ENCODE measurements around the gene HAGHL. TPM values are rescaled to one million over a fixed set of nuclear protein-coding genes. Genes with fewer than 3 reads are reported as not detected.

HAGHL gene
- total and polyA plus RNA-seq, 2 experiments from 2014 or later = 21.6 to 35.3 TPM

DNA sequence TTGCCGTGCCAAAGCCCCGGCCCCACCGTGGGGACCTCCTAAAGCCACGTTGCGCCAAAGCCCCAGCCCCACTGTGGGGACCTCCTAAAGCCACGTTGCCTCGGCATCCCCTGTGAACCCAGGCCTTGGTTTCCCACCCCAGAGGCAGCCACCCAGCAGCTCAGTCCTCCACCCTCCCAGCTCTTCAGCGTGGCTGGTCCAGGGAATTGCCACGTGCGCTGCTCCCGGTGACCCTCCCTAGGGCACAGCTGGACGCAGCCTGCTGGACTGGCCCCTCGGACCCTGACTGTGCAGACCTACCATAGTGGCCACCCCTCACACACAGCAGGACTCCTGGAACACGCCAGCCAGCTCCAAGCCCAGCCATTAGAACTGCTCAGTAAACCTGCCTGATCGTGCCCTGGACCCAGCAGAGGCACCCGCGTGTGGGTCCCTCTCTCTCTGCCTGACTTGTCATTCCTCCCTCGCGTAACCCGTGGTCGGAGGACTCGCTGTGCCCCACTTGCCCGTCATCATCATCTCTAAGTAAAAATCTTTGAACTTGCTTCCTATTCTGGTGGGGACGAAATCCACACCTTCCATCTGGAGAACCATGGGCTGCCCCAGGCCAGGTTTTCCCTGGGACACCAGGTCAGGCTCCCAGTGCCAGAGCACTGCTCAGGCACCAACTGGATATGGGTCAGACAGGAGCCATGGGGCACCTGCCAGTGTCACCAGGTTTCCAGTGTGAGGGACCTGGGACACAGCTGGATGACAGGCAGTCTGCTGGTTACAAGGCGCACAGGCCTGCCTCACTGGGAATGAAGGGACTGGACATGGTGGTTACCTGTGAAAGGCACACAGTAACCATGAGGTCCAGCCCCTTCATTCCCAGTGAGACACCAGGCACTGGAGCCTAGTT, 8.3 kb downstream of the HAGHL start:
- no peaks in the 10 kb centered on the region; the same call in 1 of the 2 replicates for H3K4me1 ChIP-seq (ENCODE audit: insufficient read depth)
- DNase-seq (ENCODE audit: low spot score) (no peak), ATAC-seq (no peak)
- H3K4me2 ChIP-seq = no peak overlapping the region
- H3K36me3 ChIP-seq (ENCODE audit: insufficient read depth) = no peaks in the 10 kb centered on the region; the same call in 1 of the 2 replicates
- TF ChIP-seq EZH2 (IDR thresholded peaks at IDR 0.05; ENCODE audit: low read depth, unreplicated experiment) (no peak), STAT1 (IDR thresholded peaks at IDR 0.05; ENCODE audit: unreplicated experiment) (no peak), ETS1 (IDR thresholded peaks at IDR 0.05) (no peak), JUNB (IDR thresholded peaks at IDR 0.05; ENCODE audit: unreplicated experiment) (no peak), POLR2AphosphoS5 (IDR thresholded peaks at IDR 0.05; ENCODE audit: low read depth) (no peak), EZH2phosphoT487 (IDR thresholded peaks at IDR 0.05; ENCODE audit: unreplicated experiment) (no peak), ZNF462 (CRISPR knock-in tag; IDR thresholded peaks at IDR 0.05) (no peak), CTCF (conservative IDR thresholded peaks at IDR 0.05; ENCODE audit: low read depth in 2 of 2) (no peak), CREB1 (CRISPR knock-in tag; IDR thresholded peaks at IDR 0.05; ENCODE audit: low read depth) (no peak), NANOG (IDR thresholded peaks at IDR 0.05; ENCODE audit: borderline replicate concordance) (no peak), ZNF114 (CRISPR knock-in tag; IDR thresholded peaks at IDR 0.05) (no peak), ZNF331 (CRISPR knock-in tag; IDR thresholded peaks at IDR 0.05; ENCODE audit: low read depth) (no peak)
- TF ChIP-seq, protein P1, sequence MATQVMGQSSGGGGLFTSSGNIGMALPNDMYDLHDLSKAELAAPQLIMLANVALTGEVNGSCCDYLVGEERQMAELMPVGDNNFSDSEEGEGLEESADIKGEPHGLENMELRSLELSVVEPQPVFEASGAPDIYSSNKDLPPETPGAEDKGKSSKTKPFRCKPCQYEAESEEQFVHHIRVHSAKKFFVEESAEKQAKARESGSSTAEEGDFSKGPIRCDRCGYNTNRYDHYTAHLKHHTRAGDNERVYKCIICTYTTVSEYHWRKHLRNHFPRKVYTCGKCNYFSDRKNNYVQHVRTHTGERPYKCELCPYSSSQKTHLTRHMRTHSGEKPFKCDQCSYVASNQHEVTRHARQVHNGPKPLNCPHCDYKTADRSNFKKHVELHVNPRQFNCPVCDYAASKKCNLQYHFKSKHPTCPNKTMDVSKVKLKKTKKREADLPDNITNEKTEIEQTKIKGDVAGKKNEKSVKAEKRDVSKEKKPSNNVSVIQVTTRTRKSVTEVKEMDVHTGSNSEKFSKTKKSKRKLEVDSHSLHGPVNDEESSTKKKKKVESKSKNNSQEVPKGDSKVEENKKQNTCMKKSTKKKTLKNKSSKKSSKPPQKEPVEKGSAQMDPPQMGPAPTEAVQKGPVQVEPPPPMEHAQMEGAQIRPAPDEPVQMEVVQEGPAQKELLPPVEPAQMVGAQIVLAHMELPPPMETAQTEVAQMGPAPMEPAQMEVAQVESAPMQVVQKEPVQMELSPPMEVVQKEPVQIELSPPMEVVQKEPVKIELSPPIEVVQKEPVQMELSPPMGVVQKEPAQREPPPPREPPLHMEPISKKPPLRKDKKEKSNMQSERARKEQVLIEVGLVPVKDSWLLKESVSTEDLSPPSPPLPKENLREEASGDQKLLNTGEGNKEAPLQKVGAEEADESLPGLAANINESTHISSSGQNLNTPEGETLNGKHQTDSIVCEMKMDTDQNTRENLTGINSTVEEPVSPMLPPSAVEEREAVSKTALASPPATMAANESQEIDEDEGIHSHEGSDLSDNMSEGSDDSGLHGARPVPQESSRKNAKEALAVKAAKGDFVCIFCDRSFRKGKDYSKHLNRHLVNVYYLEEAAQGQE (IDR thresholded peaks at IDR 0.05; ENCODE audit: unreplicated experiment) = no peak
- no peaks in the 10 kb centered on the region for H3K27me3 ChIP-seq (ENCODE audit: insufficient read depth)
- H3K79me2 ChIP-seq (replicated peaks; ENCODE audit: insufficient read depth) = no peaks in the 10 kb centered on the region
- Mint-ChIP-seq H3K27me3 (ENCODE audit: insufficient read depth, low read depth, poor library complexity) (peaks cover 15% of the 10 kb centered on the region), H3K9me3 (no peaks in the 10 kb centered on the region), H3K27ac (no peak overlapping the region), H3K4me1 (peaks cover 13% of the 10 kb centered on the region), H3K36me3 (ENCODE audit: low read depth) (peaks cover 33% of the 10 kb centered on the region), H3K4me3 (no peak overlapping the region; the same call in 2 of the 3 replicates)
- H3F3A ChIP-seq (replicated peaks; ENCODE audit: low read depth) = peaks cover 7% of the 10 kb centered on the region; the same call in 1 of the 2 replicates
- no peaks in the 10 kb centered on the region for H4K20me1 ChIP-seq (replicated peaks; ENCODE audit: insufficient read depth)
- no peak overlapping the region for H3K4me3 ChIP-seq
- H3K9me2 ChIP-seq (ENCODE audit: insufficient read depth) = no peaks in the 10 kb centered on the region
- H3K27ac ChIP-seq (ENCODE audit: low read depth) = no peak overlapping the region
- H2AFZ ChIP-seq = no peak overlapping the region
